ENCODE results near the gene APLN.

- TF ChIP-seq, protein P1, sequence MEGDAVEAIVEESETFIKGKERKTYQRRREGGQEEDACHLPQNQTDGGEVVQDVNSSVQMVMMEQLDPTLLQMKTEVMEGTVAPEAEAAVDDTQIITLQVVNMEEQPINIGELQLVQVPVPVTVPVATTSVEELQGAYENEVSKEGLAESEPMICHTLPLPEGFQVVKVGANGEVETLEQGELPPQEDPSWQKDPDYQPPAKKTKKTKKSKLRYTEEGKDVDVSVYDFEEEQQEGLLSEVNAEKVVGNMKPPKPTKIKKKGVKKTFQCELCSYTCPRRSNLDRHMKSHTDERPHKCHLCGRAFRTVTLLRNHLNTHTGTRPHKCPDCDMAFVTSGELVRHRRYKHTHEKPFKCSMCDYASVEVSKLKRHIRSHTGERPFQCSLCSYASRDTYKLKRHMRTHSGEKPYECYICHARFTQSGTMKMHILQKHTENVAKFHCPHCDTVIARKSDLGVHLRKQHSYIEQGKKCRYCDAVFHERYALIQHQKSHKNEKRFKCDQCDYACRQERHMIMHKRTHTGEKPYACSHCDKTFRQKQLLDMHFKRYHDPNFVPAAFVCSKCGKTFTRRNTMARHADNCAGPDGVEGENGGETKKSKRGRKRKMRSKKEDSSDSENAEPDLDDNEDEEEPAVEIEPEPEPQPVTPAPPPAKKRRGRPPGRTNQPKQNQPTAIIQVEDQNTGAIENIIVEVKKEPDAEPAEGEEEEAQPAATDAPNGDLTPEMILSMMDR (IDR thresholded peaks at IDR 0.05; ENCODE audit: low read depth, low read length): no peak
- TF ChIP-seq EZH2phosphoT487 (IDR thresholded peaks at IDR 0.05; ENCODE audit: low read depth): no peak
Observed at GRCh38 chrX:129653181-129653970, 1.4 kb downstream of the APLN start.
